ENCODE results near the gene FNIP2. TPM values are rescaled to one million over a fixed set of nuclear protein-coding genes. Genes with fewer than 3 reads are reported as not detected.
A peak's percentile ranks its signal among the peaks of the same experiment; 100 is the strongest.

The FNIP2 gene
- total RNA-seq: 10 to 100 TPM in 1 of 2 donors, 1 to 10 TPM in 1; 8.6 to 11.5 TPM
- polyA plus RNA-seq (2013, experiment 1 of 2): 16.5 TPM
- polyA plus RNA-seq (2013, experiment 2 of 2): 17.4 TPM
- long read RNA-seq, experiment 1, partial matches to known transcripts: 3 of 3 reads
- long read RNA-seq, experiment 1, other reads (novel, unspliced or antisense): 0 of 3 reads
- long read RNA-seq, experiment 2, partial matches to known transcripts: 2 of 4 reads
- long read RNA-seq, experiment 2, other reads (novel, unspliced or antisense): 2 of 4 reads
- long read RNA-seq, experiment 3, partial matches to known transcripts: 0 of 1 reads
- long read RNA-seq, experiment 3, other reads (novel, unspliced or antisense): 1 of 1 reads
- long read RNA-seq, experiment 4: 0 reads

- DNase-seq: peak; percentile 89
- peaks cover 6% of the 10 kb centered on the region for H3K27me3 ChIP-seq (ENCODE audit: control insufficient read depth, insufficient read depth, low read length, poor library complexity, severe bottlenecking)
- peak within 1 kb of the TSS; percentile 77 for H3K4me3 Mint-ChIP-seq
- peak within 1 kb of the TSS; percentile 93 for H3K27ac ChIP-seq (ENCODE audit: low read depth, low read length)
- peaks cover 29% of the 10 kb centered on the region for H3K27me3 Mint-ChIP-seq (ENCODE audit: insufficient read depth)
- peak within 1 kb of the TSS; percentile 94 for H3K27ac Mint-ChIP-seq
- H3K4me3 ChIP-seq (ENCODE audit: low read length): peak within 1 kb of the TSS; percentile 89
- no peaks in the 10 kb centered on the region for H3K9me3 Mint-ChIP-seq
- H3K36me3 Mint-ChIP-seq (ENCODE audit: low read depth): no peaks in the 10 kb centered on the region
- no peak for TF ChIP-seq CTCF (conservative IDR thresholded peaks at IDR 0.05)
- WGBS, 2 experiments (ENCODE audit: insufficient coverage in 1 of 2, insufficient read length in 1 of 2): 1% methylated on average over 20 to 88 of the region's 88 CpGs
- peak within 1 kb of the TSS; percentile 76 for H3K9ac ChIP-seq (ENCODE audit: extremely low read depth, low read length, poor library complexity, severe bottlenecking)
- no peaks in the 10 kb centered on the region for H3K4me1 ChIP-seq (ENCODE audit: control insufficient read depth, insufficient read depth, low read length)
- H3K4me1 Mint-ChIP-seq: peaks cover 8% of the 10 kb centered on the region
- no peaks in the 10 kb centered on the region for H3K36me3 ChIP-seq (ENCODE audit: control insufficient read depth, insufficient read depth, low read length)
- H3K9me3 ChIP-seq (ENCODE audit: control insufficient read depth, low read length): no peaks in the 10 kb centered on the region
Observed at GRCh38 chr4:158768555-158769174, at the start of gene FNIP2. FNIP2 (plus strand) TSS chr4:158769026; CDS start chr4:158769213, 187 bp downstream.

DNA sequence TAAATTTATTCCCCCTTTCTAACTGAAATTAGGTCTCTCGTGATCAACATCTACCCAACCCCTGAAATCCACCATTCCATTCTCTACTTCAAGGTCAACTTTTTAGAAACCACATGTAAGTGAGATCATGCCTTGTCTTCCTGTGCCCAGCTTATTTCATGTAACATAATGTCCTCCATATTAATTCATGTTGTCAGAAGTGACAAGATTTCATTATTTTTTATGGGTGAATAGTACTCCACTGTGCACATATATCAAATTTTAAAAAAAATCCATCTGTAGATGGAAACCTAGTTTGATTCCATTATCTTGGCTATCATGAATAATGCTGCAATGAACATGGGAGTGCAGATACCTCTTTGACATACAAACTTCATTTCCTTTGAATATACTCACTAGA is 47.1 kb upstream of the FNIP2 start:
- Histone ChIP-seq H3K36me3 (ENCODE audit: control insufficient read depth, insufficient read depth, low read length) (peaks cover 42% of the 10 kb centered on the region), H3K4me3 (ENCODE audit: low read length) (peak overlapping the region; percentile 97), H3K27ac (ENCODE audit: low read depth, low read length) (no peak overlapping the region), H3K4me1 (ENCODE audit: control insufficient read depth, insufficient read depth, low read length) (no peaks in the 10 kb centered on the region), H3K27me3 (ENCODE audit: control insufficient read depth, insufficient read depth, low read length, poor library complexity, severe bottlenecking) (no peaks in the 10 kb centered on the region), H3K9me3 (ENCODE audit: control insufficient read depth, low read length) (no peaks in the 10 kb centered on the region), H3K9ac (ENCODE audit: extremely low read depth, low read length, poor library complexity, severe bottlenecking) (peak overlapping the region; percentile 87)
- Mint-ChIP-seq H3K27ac (no peak overlapping the region), H3K27me3 (ENCODE audit: insufficient read depth) (peaks cover 1% of the 10 kb centered on the region), H3K4me3 (peak overlapping the region; percentile 83), H3K9me3 (no peaks in the 10 kb centered on the region), H3K36me3 (ENCODE audit: low read depth) (peaks cover 44% of the 10 kb centered on the region), H3K4me1 (peaks cover 4% of the 10 kb centered on the region)
- WGBS, 2 experiments (ENCODE audit: insufficient coverage in 1 of 2, insufficient read length in 1 of 2): 97 to 100% methylated on average over 1 of the region's 1 CpG
- TF ChIP-seq CTCF (conservative IDR thresholded peaks at IDR 0.05): no peak
- DNase-seq: no peak

GRCh38 chr4:158722291-158722916 is 46.4 kb upstream of the FNIP2 start:
- peaks cover 4% of the 10 kb centered on the region for H3K4me1 Mint-ChIP-seq
- TF ChIP-seq CTCF (conservative IDR thresholded peaks at IDR 0.05): no peak
- peaks cover 40% of the 10 kb centered on the region for H3K36me3 ChIP-seq (ENCODE audit: control insufficient read depth, insufficient read depth, low read length)
- H3K27me3 Mint-ChIP-seq (ENCODE audit: insufficient read depth): peaks cover 5% of the 10 kb centered on the region
- no peaks in the 10 kb centered on the region for H3K27me3 ChIP-seq (ENCODE audit: control insufficient read depth, insufficient read depth, low read length, poor library complexity, severe bottlenecking)
- WGBS, 2 experiments (ENCODE audit: insufficient coverage in 1 of 2, insufficient read length in 1 of 2): 20 to 22% methylated on average over 14 to 16 of the region's 16 CpGs
- H3K9me3 Mint-ChIP-seq: no peaks in the 10 kb centered on the region
- DNase-seq: peak; percentile 65
- H3K4me1 ChIP-seq (ENCODE audit: control insufficient read depth, insufficient read depth, low read length): no peaks in the 10 kb centered on the region
- H3K27ac ChIP-seq (ENCODE audit: low read depth, low read length): peak overlapping the region; percentile 81
- H3K4me3 ChIP-seq (ENCODE audit: low read length): peak overlapping the region; percentile 97
- H3K9me3 ChIP-seq (ENCODE audit: control insufficient read depth, low read length): no peaks in the 10 kb centered on the region
- H3K9ac ChIP-seq (ENCODE audit: extremely low read depth, low read length, poor library complexity, severe bottlenecking): peak overlapping the region; percentile 87
- peak overlapping the region; percentile 83 for H3K4me3 Mint-ChIP-seq
- H3K27ac Mint-ChIP-seq: peak overlapping the region; percentile 96
- H3K36me3 Mint-ChIP-seq (ENCODE audit: low read depth): peaks cover 39% of the 10 kb centered on the region

Data from endodermal cell (in vitro differentiated cells).